Fibroblast of lung (primary cell): ENCODE data around the gene VCAN. TPM values are rescaled to one million over a fixed set of nuclear protein-coding genes. Genes with fewer than 3 reads are reported as not detected.

Experiments used
- DNase-seq, 2 donors: peaks; one replicate each; pipeline versions ENCODE4 v3.0.0 to v3.0.0-alpha.2; 2010; ENCODE audit warnings: low read depth in 2 of 2
- H2AFZ ChIP-seq: 2 replicates; pipeline ENCODE4 v1.5.1; 2012; ENCODE audit warnings: low read length, control low read depth, inconsistent platforms
- H3K27ac ChIP-seq: 2 replicates; pipeline ENCODE4 v1.5.1; 2011; ENCODE audit warnings: low read length, control low read depth; ENCODE audit not compliant: insufficient read depth
- H3K27me3 ChIP-seq: 2 replicates; pipeline ENCODE4 v1.5.1; 2011; ENCODE audit warnings: mild to moderate bottlenecking, low read length; ENCODE audit not compliant: control insufficient read depth, insufficient read depth
- H3K36me3 ChIP-seq: 2 replicates; pipeline ENCODE4 v1.5.1; 2011; ENCODE audit warnings: low read length; ENCODE audit not compliant: control insufficient read depth, insufficient read depth
- H3K4me1 ChIP-seq: 2 replicates; pipeline ENCODE4 v1.5.1; 2011; ENCODE audit warnings: low read length; ENCODE audit not compliant: control insufficient read depth, insufficient read depth; ENCODE audit errors: extremely low read depth
- H3K4me2 ChIP-seq: 2 replicates; pipeline ENCODE4 v1.5.1; 2011; ENCODE audit warnings: low read length, control low read depth; ENCODE audit not compliant: insufficient read depth; ENCODE audit errors: extremely low read depth
- H3K4me3 ChIP-seq, 4 experiments: fragments of 200-600 bp in 1 of 4; sonication (generic) in 1 of 4; replicated peaks in 1 of 4; 2 replicates each; pipeline ENCODE4 v1.5.1; 2011 to 2016; ENCODE audit warnings: low read length in 4 of 4, low read depth in 3 of 4, mild to moderate bottlenecking in 3 of 4, control low read depth in 2 of 4, inconsistent platforms in 1 of 4, mixed read lengths in 1 of 4; ENCODE audit not compliant: insufficient read depth in 1 of 4; ENCODE audit errors: control extremely low read depth in 1 of 4
- H3K79me2 ChIP-seq: 2 replicates; pipeline ENCODE4 v1.5.1; 2012; ENCODE audit warnings: mild to moderate bottlenecking, low read length, inconsistent platforms; ENCODE audit not compliant: control insufficient read depth, insufficient read depth
- H3K9ac ChIP-seq: 2 replicates; pipeline ENCODE4 v1.5.1; 2011; ENCODE audit warnings: mild to moderate bottlenecking, low read length, control low read depth; ENCODE audit not compliant: insufficient read depth
- H3K9me3 ChIP-seq: 2 replicates; pipeline ENCODE4 v1.5.1; 2012; ENCODE audit warnings: low read depth, low read length; ENCODE audit not compliant: control insufficient read depth, insufficient read depth
- H4K20me1 ChIP-seq: 2 replicates; pipeline ENCODE4 v1.5.1; 2011; ENCODE audit warnings: low read length; ENCODE audit not compliant: control insufficient read depth, insufficient read depth; ENCODE audit errors: extremely low read depth
- CTCF ChIP-seq, 2 donors: IDR thresholded peaks in 1 of 2; conservative IDR thresholded peaks in 1 of 2; 1 replicate in 1 of 2; 2 replicates in 1 of 2; pipeline ENCODE4 v1.5.1; 2011 to 2012; ENCODE audit warnings: low read length in 2 of 2, control low read depth in 1 of 2, inconsistent platforms in 1 of 2, low read depth in 1 of 2, mild to moderate bottlenecking in 1 of 2
- EZH2 ChIP-seq: IDR thresholded peaks from 2 replicates; pipeline ENCODE4 v1.5.1; 2012; ENCODE audit warnings: low read length, control low read depth, mild to moderate bottlenecking; ENCODE audit errors: missing control alignments
- polyA plus RNA-seq, 2 donors: library from polyadenylated mRNA; depleted of rRNA in 1 of 2; stranded (reverse) in 1 of 2; unstranded in 1 of 2; fragments of >200 nt; gene quantifications; 2 replicates each; pipeline ENCODE4 v1.2.1, GENCODE V29; 2011 to 2012; ENCODE audit warnings: missing spikeins in 1 of 2
- total RNA-seq: library from RNA; depleted of rRNA; stranded (reverse); fragments of >200 nt; gene quantifications from 2 replicates; pipeline ENCODE4 v1.2.1, GENCODE V29; 2014

The VCAN gene
- total and polyA plus RNA-seq, 2 donors (not counting 1 experiment from before 2014, with no cell fraction given) = 51.9 to 227 TPM

- no peak for TF ChIP-seq EZH2
- no peak for TF ChIP-seq CTCF (conservative IDR thresholded peaks at IDR 0.05 in 1 of 2, IDR thresholded peaks at IDR 0.05 in 1 of 2; ENCODE audit: low read depth in 1 of 2, low read length in 2 of 2)
- H3K36me3 ChIP-seq = no peaks in the 10 kb centered on the region
- H3K27me3 ChIP-seq = no peaks in the 10 kb centered on the region
- H4K20me1 ChIP-seq = no peaks in the 10 kb centered on the region
- no peaks in the 10 kb centered on the region for H3K9me3 ChIP-seq
- no peak for DNase-seq
- H3K4me2 ChIP-seq = no peak overlapping the region
- no peaks in the 10 kb centered on the region for H3K4me1 ChIP-seq
- H3K79me2 ChIP-seq = no peaks in the 10 kb centered on the region
- no peak overlapping the region for H3K4me3 ChIP-seq
- no peak overlapping the region for H2AFZ ChIP-seq
- H3K27ac ChIP-seq = no peak overlapping the region
- H3K9ac ChIP-seq = no peak overlapping the region
Measured at GRCh38 chr5:83539463-83539790, 67.9 kb downstream of the VCAN start.

- H3K4me3 ChIP-seq = no peak overlapping the region
- no peak overlapping the region for H2AFZ ChIP-seq
- H4K20me1 ChIP-seq = no peaks in the 10 kb centered on the region
- H3K27me3 ChIP-seq = no peaks in the 10 kb centered on the region
- TF ChIP-seq CTCF (conservative IDR thresholded peaks at IDR 0.05 in 1 of 2, IDR thresholded peaks at IDR 0.05 in 1 of 2; ENCODE audit: low read depth in 1 of 2, low read length in 2 of 2) (no peak), EZH2 (no peak)
- no peaks in the 10 kb centered on the region for H3K4me1 ChIP-seq
- no peaks in the 10 kb centered on the region for H3K9me3 ChIP-seq
- H3K27ac ChIP-seq = no peak overlapping the region
- no peaks in the 10 kb centered on the region for H3K79me2 ChIP-seq
- H3K4me2 ChIP-seq = no peak overlapping the region
- H3K36me3 ChIP-seq = no peaks in the 10 kb centered on the region
- H3K9ac ChIP-seq = no peak overlapping the region
- no peak for DNase-seq
Measured at GRCh38 chr5:83540105-83540504, 68.6 kb downstream of the VCAN start.

GRCh38 chr5:83540783-83541182 lies 69.2 kb downstream of the VCAN start:
- H3K79me2 ChIP-seq = no peaks in the 10 kb centered on the region

More at GRCh38 chr5:83540783-83541182, 69.2 kb downstream of the VCAN start:
- H4K20me1 ChIP-seq = no peaks in the 10 kb centered on the region
- H3K9ac ChIP-seq = no peak overlapping the region
- TF ChIP-seq EZH2 (no peak), CTCF (conservative IDR thresholded peaks at IDR 0.05 in 1 of 2, IDR thresholded peaks at IDR 0.05 in 1 of 2; ENCODE audit: low read depth in 1 of 2, low read length in 2 of 2) (no peak)
- no peak for DNase-seq
- H3K36me3 ChIP-seq = no peaks in the 10 kb centered on the region
- no peak overlapping the region for H3K27ac ChIP-seq
- H3K4me1 ChIP-seq = no peaks in the 10 kb centered on the region
- H3K27me3 ChIP-seq = no peaks in the 10 kb centered on the region
- no peak overlapping the region for H2AFZ ChIP-seq
- H3K4me2 ChIP-seq = no peak overlapping the region
- H3K9me3 ChIP-seq = no peaks in the 10 kb centered on the region
- H3K4me3 ChIP-seq = no peak overlapping the region
